Limb (tissue), 2 donors: ENCODE data around the gene FHOD3.
A peak's percentile ranks its signal among the peaks of the same experiment; 100 is the strongest.
"Not testable (repeated sequence)": the region's sequence is repeated elsewhere in the genome, so short reads cannot be mapped to it uniquely, and the experiment has no call there.

Source experiments
- DNase-seq, 2 donors: peaks; one replicate each; pipeline ENCODE4 v3.0.0-alpha.2; 2016; ENCODE audit errors: extremely low spot score in 2 of 2

The FHOD3 gene

DNA sequence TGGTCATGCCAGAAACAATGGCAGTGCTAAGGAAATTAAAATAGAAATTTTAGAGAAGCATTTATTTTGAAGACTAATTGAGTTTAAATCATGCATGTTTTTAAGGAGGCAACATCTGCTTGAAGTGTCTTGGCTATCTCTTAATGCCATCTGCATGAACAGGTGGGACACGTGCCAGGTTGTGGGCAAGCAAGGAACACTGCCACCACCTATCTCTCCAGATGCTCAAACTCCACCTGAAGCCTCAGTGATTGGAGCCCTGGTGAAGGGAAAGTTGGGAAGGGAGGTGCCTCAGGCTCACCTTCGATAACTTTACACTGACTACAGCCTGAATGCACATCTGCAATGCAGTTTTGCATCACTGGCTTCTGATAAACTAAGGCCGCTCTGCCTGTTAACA is 439.8 kb downstream of the FHOD3 start:
- DNase-seq: no peak

DNA sequence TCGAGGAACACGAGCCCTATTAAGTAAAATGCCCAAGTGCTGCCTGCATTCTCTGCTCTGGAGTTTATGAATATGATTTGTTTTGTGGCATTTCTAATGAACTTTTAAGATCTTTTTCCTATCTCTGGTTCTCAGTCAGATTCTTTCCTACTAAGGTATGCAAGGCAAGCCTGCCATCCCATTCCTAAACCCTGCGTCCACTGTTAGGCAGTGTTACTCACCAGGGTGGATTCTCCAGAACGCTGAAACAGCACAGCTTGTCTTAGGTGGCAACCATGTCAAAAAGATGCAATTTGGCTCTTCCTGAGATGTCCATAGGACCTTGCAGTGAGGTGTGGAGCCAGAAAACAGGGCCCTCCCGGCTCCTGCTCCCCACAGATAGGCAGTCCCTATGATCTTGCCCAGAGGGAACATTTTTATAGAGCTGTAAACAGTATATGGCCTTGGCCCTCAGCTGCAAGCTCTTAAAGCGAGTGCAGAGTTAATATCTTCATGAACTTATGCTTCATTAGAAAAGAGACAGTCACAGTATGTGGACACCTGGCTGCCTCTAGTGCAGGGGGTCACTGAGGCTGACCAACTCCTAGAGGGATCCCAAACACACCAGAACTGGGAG is 446.9 kb downstream of the FHOD3 start:
- DNase-seq: no peak

DNA sequence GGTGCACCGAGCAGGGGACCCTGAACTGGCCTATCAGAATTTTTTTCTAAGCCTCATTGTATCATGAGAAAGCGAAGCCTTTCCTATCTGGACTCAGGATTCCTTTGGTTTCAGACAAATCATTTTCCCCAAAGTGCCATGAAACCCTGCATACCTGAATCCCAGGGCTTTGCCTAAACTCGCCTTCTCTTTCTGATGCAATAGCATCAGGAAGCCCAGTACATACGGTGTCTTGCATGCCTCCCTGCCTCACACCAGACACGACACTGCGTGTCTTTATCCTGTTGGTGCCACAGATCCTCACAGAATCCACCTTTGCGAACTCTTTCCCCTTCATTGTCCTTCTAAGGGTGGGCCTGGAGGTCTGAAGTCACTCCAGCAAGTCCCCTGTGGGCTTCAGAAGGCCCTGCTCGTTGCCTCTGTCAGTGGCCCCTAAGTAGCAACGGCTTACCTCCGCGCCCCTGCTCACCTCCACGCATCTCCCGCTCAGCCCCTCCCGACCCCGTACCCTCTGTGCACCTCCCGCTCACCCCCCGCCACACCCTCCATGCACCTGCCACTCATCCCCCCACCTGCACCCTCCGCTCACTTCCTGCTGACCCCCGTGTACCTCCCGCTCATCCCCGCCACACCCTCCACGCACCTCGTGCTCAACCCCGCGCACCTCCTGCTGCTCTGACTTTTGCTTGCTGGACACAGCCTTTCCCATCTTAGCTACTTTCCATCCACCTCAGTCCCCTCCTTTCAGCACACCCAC is 447.9 kb downstream of the FHOD3 start:
- no peak for DNase-seq

DNA sequence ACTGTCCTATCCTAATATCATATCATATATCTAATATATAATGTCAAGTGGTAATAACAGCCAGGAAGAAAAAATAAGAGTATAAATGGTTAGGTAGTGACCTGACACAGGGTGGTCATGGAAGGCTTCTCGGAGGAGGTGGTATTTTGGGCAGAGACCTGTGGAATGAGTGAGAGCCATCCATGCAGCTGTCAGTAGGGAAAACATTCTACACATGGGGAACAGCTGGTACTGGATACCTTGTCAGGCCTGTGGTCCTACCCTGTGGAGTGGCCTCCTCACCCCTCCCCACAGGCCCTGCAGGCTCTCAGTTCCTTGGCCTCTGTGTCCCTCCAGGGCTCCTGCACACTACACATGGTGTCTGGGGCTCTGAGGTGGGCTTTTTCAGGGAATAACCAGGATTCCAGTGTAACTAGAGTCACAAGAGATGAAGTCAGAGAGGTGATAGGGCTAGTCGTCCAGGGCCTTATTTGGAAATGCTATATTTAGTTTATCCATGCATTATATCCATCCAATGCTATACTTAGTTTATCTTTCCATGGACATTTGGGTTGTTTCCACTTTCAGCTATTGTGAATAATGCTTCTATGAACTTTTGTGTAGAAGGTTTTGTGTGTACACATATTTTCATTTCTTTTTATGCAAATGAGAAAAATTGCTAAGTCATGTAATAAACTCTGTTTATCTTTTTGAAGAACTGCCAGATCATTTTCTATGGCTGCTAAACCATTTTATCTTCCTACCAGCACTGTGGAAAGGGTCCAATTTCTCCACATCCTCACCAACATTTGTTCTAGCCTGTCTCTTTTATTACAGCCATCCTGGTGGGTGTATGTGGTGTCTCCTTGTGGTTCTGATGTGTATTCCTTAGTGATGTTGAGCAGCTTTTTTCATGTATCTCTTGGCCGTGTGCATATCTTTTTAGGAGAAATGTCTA is 455.7 kb downstream of the FHOD3 start:
- no peak for DNase-seq

DNA sequence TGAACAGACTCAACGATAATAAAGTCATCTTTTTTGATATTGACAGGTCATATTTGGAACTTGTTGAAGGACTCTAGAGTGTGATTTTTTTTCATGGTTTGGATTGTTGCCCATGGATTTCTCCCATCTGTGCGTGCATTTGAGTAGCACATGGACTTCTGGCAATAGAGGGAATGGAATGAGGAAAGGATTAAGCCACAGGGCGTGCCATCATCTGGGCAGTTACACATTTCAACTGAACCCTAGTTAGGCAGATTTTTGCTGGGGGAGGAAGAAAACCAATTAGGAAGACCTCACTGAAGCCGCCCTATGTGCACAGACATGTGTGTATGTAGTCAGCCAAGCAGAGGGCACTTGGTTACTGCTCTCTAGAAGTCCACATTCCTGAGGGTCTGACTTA is 458.7 kb downstream of the FHOD3 start:
- peak in 1 of 2 donors; percentile 49 for DNase-seq

DNA sequence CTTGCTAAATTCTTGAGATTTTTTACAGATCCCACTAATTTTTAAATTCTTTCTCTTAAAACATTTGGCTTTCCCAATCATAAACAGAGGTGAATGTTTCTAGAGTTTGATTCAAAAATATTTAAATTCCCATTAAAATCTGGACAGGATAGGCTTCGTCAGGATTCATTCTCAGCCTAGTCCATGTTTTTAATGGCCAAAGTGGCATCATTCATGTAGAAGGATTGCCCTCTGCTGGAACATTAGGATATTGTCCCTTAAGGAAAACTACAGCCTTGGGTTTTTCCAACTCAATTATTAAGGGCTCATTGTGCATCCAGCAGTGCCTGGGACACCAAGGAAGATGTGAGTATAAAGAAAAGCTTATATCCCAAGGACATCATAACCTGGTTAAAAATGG is 459.6 kb downstream of the FHOD3 start:
- peak in 1 of 2 donors; percentile 78 for DNase-seq

DNA sequence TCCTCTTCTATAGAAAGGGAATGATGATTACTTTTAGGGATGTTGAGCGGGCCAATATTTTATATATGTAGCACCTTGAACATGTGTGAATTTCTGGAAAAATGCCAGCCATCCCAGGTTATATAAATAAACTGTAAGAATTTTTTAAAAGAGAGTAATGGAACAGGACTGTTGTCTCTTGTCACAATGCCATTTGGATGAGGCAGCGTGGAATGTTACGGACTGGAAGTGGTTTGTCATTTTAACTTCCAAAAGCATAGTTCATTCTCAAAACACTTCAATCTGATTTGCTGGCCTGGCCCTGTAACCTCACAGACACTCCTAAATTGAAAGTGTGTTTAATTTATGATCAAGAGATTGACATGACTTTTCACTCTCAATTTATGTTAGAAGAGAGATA is 460.5 kb downstream of the FHOD3 start:
- no peak for DNase-seq

DNA sequence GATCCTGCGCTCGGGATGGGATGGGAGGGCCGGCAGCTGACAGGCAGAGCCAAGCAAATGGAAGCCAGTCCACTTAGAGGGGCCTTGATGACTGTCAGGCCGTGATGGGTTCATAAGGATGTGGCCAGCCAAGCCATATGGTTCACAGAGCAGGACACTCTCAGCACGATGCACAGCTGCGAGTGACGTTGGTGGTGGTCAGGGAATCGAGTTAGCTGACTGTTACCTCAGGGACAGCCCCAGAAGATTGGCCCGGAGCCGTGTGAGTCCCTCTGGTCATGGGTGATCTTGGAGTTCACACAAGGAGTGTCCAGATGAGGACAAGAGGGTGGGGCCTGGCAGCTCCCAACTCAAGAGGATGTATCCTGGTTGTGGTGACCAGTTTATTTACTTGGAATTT is 461.1 kb downstream of the FHOD3 start:
- DNase-seq: no peak

DNA sequence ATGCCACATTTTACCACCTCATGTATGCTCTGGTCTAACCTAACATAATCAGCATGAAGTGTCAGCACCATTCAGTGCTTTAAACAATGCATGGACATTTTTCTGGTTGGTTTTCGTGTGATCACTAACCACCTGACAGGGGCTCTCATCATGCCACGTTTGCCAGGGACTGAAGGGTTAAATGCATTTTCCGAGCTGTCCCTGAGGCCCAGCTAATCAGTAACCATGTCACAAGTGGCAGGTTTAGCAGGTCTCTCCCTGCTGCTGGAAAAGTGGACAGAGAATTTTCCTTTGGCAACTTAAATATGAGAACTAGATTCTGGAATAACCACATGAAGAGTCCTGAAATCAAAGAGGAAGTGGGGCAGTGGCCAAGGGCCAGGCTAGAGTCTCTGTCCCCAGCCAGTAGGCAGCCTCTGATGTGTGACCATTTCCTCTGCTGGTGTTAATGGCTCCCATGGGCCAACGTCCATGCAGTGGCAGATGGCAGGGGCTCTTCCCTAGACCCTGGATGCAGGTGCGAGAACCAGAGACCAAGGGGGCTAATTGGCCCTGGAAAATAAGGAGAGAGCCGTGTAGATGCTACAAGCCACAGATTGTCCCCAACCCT is 461.8 kb downstream of the FHOD3 start:
- no peak for DNase-seq

DNA sequence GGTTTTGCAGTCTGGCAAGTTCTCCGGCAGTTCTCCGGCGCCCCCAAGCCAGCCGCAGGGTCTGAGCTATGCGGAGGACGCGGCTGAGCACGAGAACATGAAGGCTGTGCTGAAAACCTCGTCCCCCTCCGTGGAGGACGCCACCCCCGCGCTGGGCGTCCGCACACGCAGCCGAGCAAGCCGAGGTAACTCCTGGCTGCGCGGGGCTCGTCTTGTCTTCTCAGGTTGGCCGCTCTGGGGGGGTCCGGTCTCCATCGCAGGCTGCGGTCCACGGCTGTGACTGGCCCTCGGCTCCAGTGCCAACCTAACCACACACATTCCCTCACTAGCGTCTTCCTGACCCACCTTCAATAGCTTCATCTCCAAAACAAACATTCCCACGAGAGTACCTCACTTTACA is 463.1 kb downstream of the FHOD3 start:
- no peak for DNase-seq

DNA sequence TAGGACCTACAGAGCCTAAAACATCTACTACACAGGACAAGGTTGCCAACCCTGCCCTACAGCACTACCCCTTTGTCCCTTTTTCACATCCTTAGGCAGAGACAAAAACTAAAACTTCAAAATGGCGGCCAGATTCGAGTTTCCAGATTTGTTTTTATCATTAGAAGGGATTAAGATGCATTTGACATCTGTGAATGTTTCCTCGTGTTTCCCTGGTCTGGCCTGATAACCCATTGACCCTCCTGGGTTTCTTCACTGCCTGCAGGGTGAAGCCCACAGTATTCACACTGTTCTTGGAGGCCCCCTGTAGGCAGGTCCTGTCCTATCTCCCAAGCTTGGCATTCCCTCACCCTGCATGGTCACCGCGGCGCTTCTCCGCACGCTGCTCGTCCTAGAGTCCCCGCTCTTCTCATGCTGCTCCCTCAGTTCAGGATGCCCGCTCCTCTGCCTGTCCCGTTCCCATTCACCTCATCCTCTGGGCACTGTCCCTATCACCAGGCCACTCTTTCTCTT is 463.7 kb downstream of the FHOD3 start:
- DNase-seq: no peak

DNA sequence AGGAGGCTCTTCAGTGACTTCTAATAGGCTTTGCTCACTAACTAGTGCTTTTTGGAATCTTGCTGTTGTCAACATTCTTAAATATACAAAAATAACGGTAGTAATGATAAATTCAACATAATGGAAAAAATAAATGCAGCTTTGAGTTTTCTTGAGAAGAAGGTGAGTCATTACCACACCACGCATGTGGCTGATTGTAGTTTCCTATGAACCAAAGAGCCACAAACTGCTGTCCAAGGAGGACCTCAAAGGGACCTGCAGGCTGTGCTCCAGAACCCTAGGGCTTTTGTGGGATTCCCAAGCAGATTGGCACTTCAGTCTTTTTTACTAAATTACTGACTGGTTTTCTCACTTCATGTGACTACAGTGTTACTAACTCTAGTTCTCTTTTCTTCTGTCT is 464.6 kb downstream of the FHOD3 start:
- DNase-seq: no peak

DNA sequence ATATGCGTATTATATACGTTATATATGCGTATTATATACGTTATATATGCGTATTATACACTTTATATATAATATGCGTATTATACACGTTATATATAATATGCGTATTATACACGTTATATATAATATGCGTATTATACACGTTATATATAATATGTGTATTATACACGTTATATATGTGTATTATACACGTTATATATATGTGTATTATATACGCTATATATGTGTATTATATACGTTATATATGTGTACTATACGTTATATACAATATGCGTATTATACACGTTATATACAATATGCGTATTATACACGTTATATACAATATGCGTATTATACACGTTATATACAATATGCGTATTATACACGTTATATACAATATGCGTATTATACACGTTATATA is 465.5 kb downstream of the FHOD3 start:
- DNase-seq: not testable (repeated sequence)

DNA sequence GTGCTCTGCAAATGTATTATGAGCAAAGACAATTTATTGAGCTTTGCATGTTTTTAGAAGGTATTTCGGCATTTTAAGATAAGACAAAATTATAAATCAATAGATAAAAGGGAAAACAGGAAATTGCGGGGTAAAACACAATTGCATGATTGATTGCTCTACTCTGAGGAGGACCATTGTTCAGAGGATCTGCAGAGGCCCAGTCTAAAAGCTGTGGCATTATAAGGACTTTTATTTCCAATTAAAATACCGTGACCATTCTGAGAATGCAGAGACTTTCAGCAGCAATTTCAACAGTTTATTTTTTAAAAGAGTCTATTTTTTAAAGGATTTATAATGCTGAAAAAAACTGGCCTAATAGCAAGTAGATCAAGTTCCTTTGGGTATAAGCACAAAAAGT is 469.3 kb downstream of the FHOD3 start:
- DNase-seq: no peak

DNA sequence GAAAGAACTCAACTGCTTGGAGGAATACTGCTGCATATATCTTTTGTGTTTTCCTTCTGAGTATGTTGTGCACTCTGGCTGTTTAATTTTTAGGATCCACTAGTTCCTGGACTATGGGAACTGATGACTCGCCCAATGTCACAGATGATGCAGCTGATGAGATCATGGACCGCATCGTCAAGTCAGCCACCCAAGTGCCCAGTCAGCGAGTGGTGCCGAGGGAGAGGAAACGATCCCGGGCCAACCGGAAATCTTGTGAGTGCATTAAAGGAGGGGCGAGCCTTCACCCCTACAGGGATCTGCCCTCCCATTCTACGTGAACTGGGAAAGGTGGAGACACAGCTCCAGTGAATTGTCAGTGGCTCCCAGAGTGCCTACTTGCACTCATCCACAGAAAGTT is 471.7 kb downstream of the FHOD3 start:
- no peak for DNase-seq

DNA sequence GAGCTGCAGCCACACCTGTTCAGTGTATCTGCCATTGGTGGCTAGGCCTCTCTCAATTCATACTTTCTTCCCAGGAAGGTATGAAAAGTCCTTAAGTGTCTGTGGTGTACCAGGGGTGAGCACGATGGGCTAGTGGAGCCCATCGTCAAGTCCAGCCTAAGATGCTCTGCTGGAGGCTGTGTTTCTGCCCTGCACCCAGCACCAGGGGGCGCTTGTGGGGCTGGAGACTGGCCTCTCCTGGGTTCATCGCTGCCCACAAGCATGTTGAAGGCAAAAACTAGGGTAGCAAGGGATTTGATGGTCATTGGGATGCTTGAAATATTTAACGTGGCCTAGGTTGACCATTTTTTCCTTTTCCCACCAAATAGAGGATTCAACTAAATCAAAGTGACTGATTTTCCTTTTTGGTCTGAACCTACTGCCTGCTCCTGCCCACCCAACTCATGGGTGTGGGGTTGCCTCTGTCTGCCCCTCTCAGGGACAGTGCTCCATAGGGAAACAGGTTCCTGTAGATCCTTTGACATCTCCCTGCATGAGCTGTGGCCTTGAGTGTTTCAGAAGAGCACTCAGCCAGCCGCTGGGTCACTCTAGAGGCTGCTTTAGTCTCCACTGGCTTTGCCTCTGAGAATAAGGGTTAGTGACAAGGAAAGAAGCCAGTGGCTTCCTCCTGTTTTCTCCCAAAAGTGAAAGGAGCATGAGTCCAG is 472.2 kb downstream of the FHOD3 start:
- no peak for DNase-seq

DNA sequence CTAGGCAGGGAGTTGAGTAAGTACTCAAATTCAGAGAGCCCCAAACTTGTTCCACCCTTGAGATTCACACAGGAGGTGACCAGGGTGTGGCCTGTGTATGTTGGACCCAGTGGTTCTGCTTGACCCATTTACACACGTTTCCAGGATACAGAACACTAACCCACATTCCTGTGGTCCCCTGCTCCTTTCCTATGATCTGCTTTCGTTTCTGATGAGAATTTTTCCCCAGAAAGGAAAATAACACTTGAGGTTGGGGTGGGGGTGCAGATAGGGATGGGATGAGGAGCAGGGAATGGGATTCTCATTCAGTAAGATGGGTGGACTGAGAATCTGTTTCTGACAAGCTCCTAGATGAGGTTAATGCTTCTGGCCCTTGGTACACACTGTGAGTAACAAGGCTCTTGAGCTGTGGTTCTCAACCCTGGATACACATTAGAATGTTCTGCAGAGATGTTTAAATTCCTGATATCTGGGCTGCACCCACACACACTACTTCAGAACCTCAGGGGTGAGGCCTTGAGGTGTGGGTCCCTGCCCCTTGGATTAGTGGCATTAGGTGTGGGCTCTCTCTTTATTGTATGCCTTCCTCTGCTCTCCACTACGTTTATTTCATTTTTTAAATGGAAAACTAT is 472.9 kb downstream of the FHOD3 start:
- no peak for DNase-seq

DNA sequence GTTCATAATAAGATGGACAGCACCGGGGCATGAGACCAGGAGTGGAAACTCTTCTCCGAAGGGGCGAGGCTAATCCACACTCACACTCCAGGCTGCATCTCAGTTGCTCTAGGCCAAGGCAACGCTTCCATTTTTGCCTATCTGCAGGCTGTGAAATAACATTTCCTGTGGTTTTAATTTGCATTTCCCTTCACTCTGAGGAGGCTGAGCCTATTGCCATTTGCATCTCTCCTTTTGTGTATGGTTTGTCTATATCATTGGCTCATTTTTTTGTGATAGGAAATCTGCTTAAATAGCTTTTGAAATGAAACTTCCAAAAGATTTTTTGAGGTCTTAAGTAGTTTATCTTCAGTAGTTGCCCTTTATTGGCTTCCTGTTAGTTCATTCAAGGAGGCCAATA is 473.7 kb downstream of the FHOD3 start:
- DNase-seq: no peak

DNA sequence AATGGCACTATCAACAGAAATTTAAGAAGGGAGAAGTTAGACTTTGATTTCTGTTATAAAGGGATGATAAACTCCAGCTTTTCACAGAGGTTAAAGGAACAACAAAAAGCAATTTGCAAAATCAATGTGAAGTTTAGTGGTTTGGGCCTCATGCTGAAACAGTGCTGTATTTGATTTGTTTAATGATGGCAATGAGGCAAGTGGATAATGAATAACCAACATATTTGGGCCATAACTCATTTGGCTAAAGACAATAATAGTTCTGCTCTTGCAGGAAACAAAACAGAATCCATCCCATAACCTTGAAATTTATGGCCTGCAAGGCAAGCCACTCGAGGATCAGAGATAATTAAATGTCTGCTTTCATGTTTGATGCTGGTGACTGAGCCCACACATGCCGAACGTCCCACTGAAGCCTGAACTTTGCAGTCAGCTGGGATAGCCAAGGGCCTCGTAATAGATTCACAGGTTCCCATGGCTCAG is 474.8 kb downstream of the FHOD3 start:
- no peak for DNase-seq

DNA sequence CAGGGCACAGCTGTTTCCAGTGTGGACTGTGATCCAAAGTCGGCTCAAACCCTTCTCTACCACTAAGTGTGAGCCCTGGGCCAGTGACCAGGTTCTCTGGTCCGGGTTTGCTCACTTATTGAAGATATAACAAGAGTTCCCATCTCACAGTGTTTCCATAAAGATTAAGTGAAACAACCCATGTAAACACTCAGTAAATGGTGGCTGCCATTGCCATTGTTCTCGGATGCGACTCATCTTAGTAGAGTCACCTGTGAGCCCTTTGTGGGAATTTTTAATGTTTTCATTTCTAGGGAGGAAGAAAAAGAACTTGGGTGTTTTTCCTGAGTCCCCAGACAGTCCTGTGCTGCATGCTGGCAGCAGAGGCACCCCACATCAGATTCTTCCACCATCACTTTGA is 477.9 kb downstream of the FHOD3 start:
- no peak for DNase-seq
